Measurements from ENCODE around the gene C2CD5. TPM values are rescaled to one million over a fixed set of nuclear protein-coding genes. Genes with fewer than 3 reads are reported as not detected.

The C2CD5 gene
- total and polyA plus RNA-seq, 2 donors (not counting 1 experiment from before 2014, with no cell fraction given): 26.6 to 37.7 TPM

- Histone ChIP-seq H4K20me1 (ENCODE audit: control insufficient read depth, extremely low read depth, insufficient read depth, low read length) (no peaks in the 10 kb centered on the region), H3K4me3 (replicated peaks in 1 of 4; ENCODE audit: control extremely low read depth in 1 of 4, insufficient read depth in 1 of 4, low read depth in 3 of 4, low read length in 4 of 4) (no peak overlapping the region), H3K79me2 (ENCODE audit: control insufficient read depth, insufficient read depth, low read length) (no peaks in the 10 kb centered on the region), H3K27ac (ENCODE audit: insufficient read depth, low read length) (no peak overlapping the region), H3K27me3 (ENCODE audit: control insufficient read depth, insufficient read depth, low read length) (no peaks in the 10 kb centered on the region), H2AFZ (ENCODE audit: low read length) (no peak overlapping the region), H3K4me2 (ENCODE audit: extremely low read depth, insufficient read depth, low read length) (no peak overlapping the region), H3K9ac (ENCODE audit: insufficient read depth, low read length) (no peak overlapping the region), H3K4me1 (ENCODE audit: control insufficient read depth, extremely low read depth, insufficient read depth, low read length) (no peaks in the 10 kb centered on the region), H3K9me3 (ENCODE audit: control insufficient read depth, insufficient read depth, low read depth, low read length) (no peaks in the 10 kb centered on the region), H3K36me3 (ENCODE audit: control insufficient read depth, insufficient read depth, low read length) (peaks cover 1% of the 10 kb centered on the region)
- peak; percentile 61 to 65 for DNase-seq (ENCODE audit: low read depth in 2 of 2)
- TF ChIP-seq CTCF (conservative IDR thresholded peaks at IDR 0.05 in 1 of 2, IDR thresholded peaks at IDR 0.05 in 1 of 2; ENCODE audit: low read depth in 1 of 2, low read length in 2 of 2) (no peak), EZH2 (IDR thresholded peaks at IDR 0.05; ENCODE audit: low read length, missing control alignments) (no peak)
Measured at GRCh38 chr12:22518060-22518719, 26.2 kb downstream of the C2CD5 start.

GRCh38 chr12:22514875-22515274 is 29.5 kb downstream of the C2CD5 start:
- no peak for DNase-seq (ENCODE audit: low read depth in 2 of 2)
- Histone ChIP-seq H3K27ac (ENCODE audit: insufficient read depth, low read length) (no peak overlapping the region), H4K20me1 (ENCODE audit: control insufficient read depth, extremely low read depth, insufficient read depth, low read length) (no peaks in the 10 kb centered on the region)

GRCh38 chr12:22505826-22506225 is 38.5 kb downstream of the C2CD5 start:
- H3K9me3 ChIP-seq (ENCODE audit: control insufficient read depth, insufficient read depth, low read depth, low read length): no peaks in the 10 kb centered on the region
- H3K9ac ChIP-seq (ENCODE audit: insufficient read depth, low read length): no peak overlapping the region
- H4K20me1 ChIP-seq (ENCODE audit: control insufficient read depth, extremely low read depth, insufficient read depth, low read length): no peaks in the 10 kb centered on the region
- DNase-seq (ENCODE audit: low read depth in 2 of 2): no peak
- H3K27ac ChIP-seq (ENCODE audit: insufficient read depth, low read length): no peak overlapping the region
- H3K4me1 ChIP-seq (ENCODE audit: control insufficient read depth, extremely low read depth, insufficient read depth, low read length): no peaks in the 10 kb centered on the region
- H3K79me2 ChIP-seq (ENCODE audit: control insufficient read depth, insufficient read depth, low read length): no peaks in the 10 kb centered on the region
- TF ChIP-seq EZH2 (IDR thresholded peaks at IDR 0.05; ENCODE audit: low read length, missing control alignments) (no peak), CTCF (conservative IDR thresholded peaks at IDR 0.05 in 1 of 2, IDR thresholded peaks at IDR 0.05 in 1 of 2; ENCODE audit: low read depth in 1 of 2, low read length in 2 of 2) (no peak)
- H3K4me2 ChIP-seq (ENCODE audit: extremely low read depth, insufficient read depth, low read length): no peak overlapping the region
- H3K36me3 ChIP-seq (ENCODE audit: control insufficient read depth, insufficient read depth, low read length): no peaks in the 10 kb centered on the region
- no peak overlapping the region for H2AFZ ChIP-seq (ENCODE audit: low read length)
- H3K4me3 ChIP-seq (replicated peaks in 1 of 4; ENCODE audit: control extremely low read depth in 1 of 4, insufficient read depth in 1 of 4, low read depth in 3 of 4, low read length in 4 of 4): no peak overlapping the region
- H3K27me3 ChIP-seq (ENCODE audit: control insufficient read depth, insufficient read depth, low read length): no peaks in the 10 kb centered on the region

More at GRCh38 chr12:22514875-22515274, 29.5 kb downstream of the C2CD5 start:
- Histone ChIP-seq H2AFZ (ENCODE audit: low read length) (no peak overlapping the region), H3K4me3 (replicated peaks in 1 of 4; ENCODE audit: control extremely low read depth in 1 of 4, insufficient read depth in 1 of 4, low read depth in 3 of 4, low read length in 4 of 4) (no peak overlapping the region), H3K9ac (ENCODE audit: insufficient read depth, low read length) (no peak overlapping the region), H3K79me2 (ENCODE audit: control insufficient read depth, insufficient read depth, low read length) (no peaks in the 10 kb centered on the region), H3K9me3 (ENCODE audit: control insufficient read depth, insufficient read depth, low read depth, low read length) (no peaks in the 10 kb centered on the region), H3K27me3 (ENCODE audit: control insufficient read depth, insufficient read depth, low read length) (no peaks in the 10 kb centered on the region), H3K36me3 (ENCODE audit: control insufficient read depth, insufficient read depth, low read length) (no peaks in the 10 kb centered on the region), H3K4me2 (ENCODE audit: extremely low read depth, insufficient read depth, low read length) (no peak overlapping the region), H3K4me1 (ENCODE audit: control insufficient read depth, extremely low read depth, insufficient read depth, low read length) (no peaks in the 10 kb centered on the region)
- TF ChIP-seq EZH2 (IDR thresholded peaks at IDR 0.05; ENCODE audit: low read length, missing control alignments) (no peak), CTCF (conservative IDR thresholded peaks at IDR 0.05 in 1 of 2, IDR thresholded peaks at IDR 0.05 in 1 of 2; ENCODE audit: low read depth in 1 of 2, low read length in 2 of 2) (no peak)
